ENCODE data around the gene PRAC1.

GRCh38 chr17:48753794-48754499, 31.6 kb upstream of the PRAC1 start:
- TF ChIP-seq ESRRG (CRISPR knock-in tag; IDR thresholded peaks at IDR 0.05): no peak
- no peak for TF ChIP-seq PATZ1 (CRISPR knock-in tag; IDR thresholded peaks at IDR 0.05; ENCODE audit: borderline replicate concordance)
- TF ChIP-seq ZFP3 (CRISPR knock-in tag; IDR thresholded peaks at IDR 0.05): no peak
- no peak for TF ChIP-seq TCF4 (CRISPR knock-in tag; IDR thresholded peaks at IDR 0.05; ENCODE audit: borderline replicate concordance)
- TF ChIP-seq TSHZ2 (CRISPR knock-in tag; IDR thresholded peaks at IDR 0.05): no peak
- no peak for TF ChIP-seq POU6F1 (CRISPR knock-in tag; IDR thresholded peaks at IDR 0.05; ENCODE audit: borderline replicate concordance, low read depth)
- TF ChIP-seq ZFP30 (CRISPR knock-in tag; IDR thresholded peaks at IDR 0.05): no peak

Data from SK-N-SH treated with all-trans-retinoic acid at 6 μM for 48 hours (cell line).